WTC11 (cell line): ENCODE results near the gene TRIM7. TPM values are rescaled to one million over a fixed set of nuclear protein-coding genes. Genes with fewer than 3 reads are reported as not detected.

Source experiments
- ATAC-seq: fragments of 200-7000 bp; cut with Tn5 transposase; 2 replicates; pipeline ENCODE4 v1.10.0; 2021; ENCODE audit warnings: mild to moderate bottlenecking, moderate library complexity
- CTCF ChIA-PET: fragments of 300-600 bp; sonication (Branson Sonifier 250); formaldehyde crosslinking; loops from one replicate; lab custom pipeline; 2021; ENCODE audit warnings: antibody characterized with exemption; lab: Charles Lee
- POLR2A ChIA-PET: fragments of 350-600 bp; sonication (Branson Sonifier 250); formaldehyde crosslinking; loops from one replicate; lab custom pipeline; 2021; ENCODE audit warnings: antibody characterized with exemption; lab: Charles Lee
- DNase-seq: peaks from one replicate; pipeline ENCODE4 v3.0.0; 2021; ENCODE audit warnings: low spot score
- H3K27ac Mint-ChIP-seq: 2 replicates; pipeline ENCODE4 v1.8.0; 2021; ENCODE audit warnings: mixed read lengths
- H3K27me3 Mint-ChIP-seq: 2 replicates; pipeline ENCODE4 v1.8.0; 2021; ENCODE audit warnings: low read depth, mild to moderate bottlenecking, moderate library complexity, mixed read lengths
- H3K36me3 Mint-ChIP-seq: 2 replicates; pipeline ENCODE4 v1.8.0; 2021; ENCODE audit warnings: mixed read lengths
- H3K4me1 Mint-ChIP-seq: 2 replicates; pipeline ENCODE4 v1.8.0; 2022; ENCODE audit warnings: mixed read lengths
- H3K4me3 Mint-ChIP-seq: 2 replicates; pipeline ENCODE4 v1.8.0; 2021; ENCODE audit warnings: mild to moderate bottlenecking, moderate library complexity, mixed read lengths
- H3K9me3 Mint-ChIP-seq: 2 replicates; pipeline ENCODE4 v1.8.0; 2021; ENCODE audit warnings: mixed read lengths
- AR ChIP-seq: fragments of 250-450 bp; sonication (Bioruptor Pico); IDR thresholded peaks from 2 replicates; pipeline ENCODE4 v1.9.0; 2021; ENCODE audit warnings: mild to moderate bottlenecking
- CBFB ChIP-seq: sonication (generic); formaldehyde crosslinking; IDR thresholded peaks from 2 replicates; pipeline ENCODE4 v1.8.1; 2022; ENCODE audit warnings: mild to moderate bottlenecking, low read depth, missing genetic modification reagents
- E2F1 ChIP-seq: sonication (generic); formaldehyde crosslinking; IDR thresholded peaks from 2 replicates; pipeline ENCODE4 v1.8.0; 2022; ENCODE audit warnings: mild to moderate bottlenecking, missing genetic modification reagents
- HMGA2 ChIP-seq: fragments of 250-450 bp; sonication (Bioruptor Pico); IDR thresholded peaks from 2 replicates; pipeline ENCODE4 v1.4.0; 2021; ENCODE audit warnings: mild to moderate bottlenecking, moderate library complexity
- HMGXB4 ChIP-seq: sonication (generic); formaldehyde crosslinking; IDR thresholded peaks from 2 replicates; pipeline ENCODE4 v1.8.1; 2023; ENCODE audit warnings: mild to moderate bottlenecking, moderate library complexity, missing genetic modification reagents
- IRF2 ChIP-seq: sonication (generic); formaldehyde crosslinking; IDR thresholded peaks from 2 replicates; pipeline ENCODE4 v1.8.0; 2022; ENCODE audit warnings: low read depth, missing genetic modification reagents, borderline replicate concordance
- JAZF1 ChIP-seq: fragments of 250-450 bp; sonication (Bioruptor Pico); IDR thresholded peaks from 2 replicates; pipeline ENCODE4 v1.9.0; 2021; ENCODE audit warnings: moderate library complexity, mild to moderate bottlenecking, inconsistent platforms
- JUN ChIP-seq: sonication (generic); formaldehyde crosslinking; IDR thresholded peaks from 2 replicates; pipeline ENCODE4 v1.8.0; 2023; ENCODE audit warnings: mild to moderate bottlenecking, missing genetic modification reagents
- KAT7 ChIP-seq: sonication (generic); formaldehyde crosslinking; IDR thresholded peaks from 2 replicates; pipeline ENCODE4 v1.8.1; 2023; ENCODE audit warnings: missing genetic modification reagents, mild to moderate bottlenecking, borderline replicate concordance
- MLX ChIP-seq: sonication (generic); formaldehyde crosslinking; IDR thresholded peaks from 2 replicates; pipeline ENCODE4 v1.8.1; 2023; ENCODE audit warnings: mild to moderate bottlenecking, missing genetic modification reagents, moderate library complexity
- RORB ChIP-seq: fragments of 250-450 bp; sonication (Bioruptor Pico); IDR thresholded peaks from 2 replicates; pipeline ENCODE4 v1.9.0; 2021; ENCODE audit warnings: mild to moderate bottlenecking
- TEAD4 ChIP-seq: sonication (generic); formaldehyde crosslinking; IDR thresholded peaks from 2 replicates; pipeline ENCODE4 v1.8.0; 2022; ENCODE audit warnings: mild to moderate bottlenecking, missing genetic modification reagents
- TP53 ChIP-seq: sonication (generic); formaldehyde crosslinking; IDR thresholded peaks from 2 replicates; pipeline ENCODE4 v1.8.1; 2023; ENCODE audit warnings: mild to moderate bottlenecking, missing genetic modification reagents
- USF1 ChIP-seq: sonication (generic); formaldehyde crosslinking; IDR thresholded peaks from 2 replicates; pipeline ENCODE4 v1.8.0; 2022; ENCODE audit warnings: mild to moderate bottlenecking, missing genetic modification reagents
- ZMAT4 ChIP-seq: fragments of 250-450 bp; sonication (Bioruptor Pico); IDR thresholded peaks from 2 replicates; pipeline ENCODE4 v1.9.0; 2021; ENCODE audit warnings: mild to moderate bottlenecking
- ZNF219 ChIP-seq: sonication (generic); formaldehyde crosslinking; IDR thresholded peaks from 2 replicates; pipeline ENCODE4 v1.8.0; 2023; ENCODE audit warnings: missing genetic modification reagents, mild to moderate bottlenecking, borderline replicate concordance
- ZNF425 ChIP-seq: fragments of 250-450 bp; sonication (Bioruptor Pico); conservative IDR thresholded peaks from 2 replicates; pipeline ENCODE4 v1.9.0; 2021; ENCODE audit warnings: mild to moderate bottlenecking
- ZSCAN18 ChIP-seq: fragments of 250-450 bp; sonication (Bioruptor Pico); IDR thresholded peaks from 2 replicates; pipeline ENCODE4 v2.1.2; 2022; ENCODE audit warnings: mild to moderate bottlenecking, moderate library complexity
- total RNA-seq: library from RNA; stranded (reverse); gene quantifications from 3 replicates; pipeline ENCODE4 v1.2.3, GENCODE V29; 2021

The TRIM7 gene
- total RNA-seq, 1 experiment from 2014 or later: 1.4 TPM

GRCh38 chr5:181185560-181185959 lies 19.4 kb downstream of the TRIM7 start:
- Mint-ChIP-seq H3K27me3 (peaks cover 27% of the 10 kb centered on the region), H3K27ac (no peak overlapping the region), H3K36me3 (peaks cover 7% of the 10 kb centered on the region), H3K4me1 (peaks cover 14% of the 10 kb centered on the region), H3K4me3 (peak overlapping the region; percentile 43), H3K9me3 (peaks cover 4% of the 10 kb centered on the region)
- TF ChIP-seq TEAD4 (CRISPR knock-in tag) (no peak), ZNF425 (no peak), USF1 (CRISPR knock-in tag) (no peak), E2F1 (no peak), HMGA2 (CRISPR knock-in tag) (no peak), JAZF1 (no peak), ZMAT4 (no peak), KAT7 (CRISPR knock-in tag) (no peak), JUN (CRISPR knock-in tag) (no peak), MLX (CRISPR knock-in tag) (no peak), ZNF219 (CRISPR knock-in tag) (no peak), IRF2 (no peak), AR (CRISPR knock-in tag) (no peak)
- POLR2A ChIA-PET: no interaction called here
- CTCF ChIA-PET: interaction anchor here (1.6 to 2.9 kb wide), 5 partner anchors 12 to 37 kb away, joined by 4 to 44 read pairs (median 10); partner anchors contain the start of gene TRIM41
- DNase-seq (no peak), ATAC-seq (no peak)

GRCh38 chr5:181184845-181185216 lies 20.2 kb downstream of the TRIM7 start:
- Mint-ChIP-seq H3K27ac (peak overlapping the region; percentile 96), H3K4me1 (peaks cover 11% of the 10 kb centered on the region), H3K9me3 (peaks cover 4% of the 10 kb centered on the region), H3K4me3 (peak overlapping the region; percentile 80), H3K36me3 (peaks cover 4% of the 10 kb centered on the region), H3K27me3 (peaks cover 25% of the 10 kb centered on the region)
- DNase-seq (no peak), ATAC-seq (no peak)
- ChIA-PET POLR2A (interaction anchor here (0.8 to 1.0 kb wide), 2 partner anchors 12 to 62 kb away, joined by 3 read pairs; no protein-coding TSS in a partner anchor), CTCF (interaction anchor here (0.6 to 2.9 kb wide), 21 partner anchors 12 to 374 kb away, joined by 3 to 44 read pairs (median 5); partner anchors contain the start of genes RACK1, TRIM41, TRIM52 and TRIM7)
- TF ChIP-seq CBFB (CRISPR knock-in tag) (no peak), TP53 (CRISPR knock-in tag) (no peak), HMGXB4 (CRISPR knock-in tag) (no peak), E2F1 (no peak), RORB (CRISPR knock-in tag) (no peak), ZSCAN18 (CRISPR knock-in tag) (no peak)
